NCI-H2227 (cell line): ENCODE data around the gene CROCC.
"Not testable (repeated sequence)": the region's sequence is repeated elsewhere in the genome, so short reads cannot be mapped to it uniquely, and the experiment has no call there.

Source experiments
- DNase-seq: peaks from one replicate; lab custom pipeline; 2025; ENCODE audit not compliant: unreplicated experiment; lab: John Stamatoyannopoulos, UW

CROCC gene

GRCh38 chr1:16921391-16922185, at the start of gene CROCC:
CROCC (plus strand) TSS chr1:16921931; CDS start chr1:16922019, 88 bp downstream.
- DNase-seq: peak; percentile 92

GRCh38 chr1:16872152-16873075, 49.3 kb upstream of the CROCC start:
- not testable (repeated sequence) for DNase-seq

- not testable (repeated sequence) for DNase-seq
Observed at GRCh38 chr1:16873076-16873879, 48.5 kb upstream of the CROCC start.

GRCh38 chr1:16874968-16875765, 46.6 kb upstream of the CROCC start:
- DNase-seq: not testable (repeated sequence)

- DNase-seq: not testable (repeated sequence)
Observed at GRCh38 chr1:16881742-16882141, 40.0 kb upstream of the CROCC start.

- no peak for DNase-seq
Observed at GRCh38 chr1:16882986-16883385, 38.7 kb upstream of the CROCC start.

GRCh38 chr1:16884487-16884886, 37.2 kb upstream of the CROCC start:
- not testable (repeated sequence) for DNase-seq

GRCh38 chr1:16886860-16887605, 34.7 kb upstream of the CROCC start:
- DNase-seq: no peak

GRCh38 chr1:16888860-16889816, 32.6 kb upstream of the CROCC start:
- peak; percentile 97 for DNase-seq

- not testable (repeated sequence) for DNase-seq
Observed at GRCh38 chr1:16890539-16891021, 31.2 kb upstream of the CROCC start.

- not testable (repeated sequence) for DNase-seq
Observed at GRCh38 chr1:16891057-16891456, 30.7 kb upstream of the CROCC start.

- not testable (repeated sequence) for DNase-seq
Observed at GRCh38 chr1:16892978-16893525, 28.7 kb upstream of the CROCC start.

GRCh38 chr1:16893796-16894195, 27.9 kb upstream of the CROCC start:
- DNase-seq: not testable (repeated sequence)

GRCh38 chr1:16894338-16894737, 27.4 kb upstream of the CROCC start:
- DNase-seq: not testable (repeated sequence)

GRCh38 chr1:16895233-16895597, 26.5 kb upstream of the CROCC start:
- DNase-seq: not testable (repeated sequence)

GRCh38 chr1:16895598-16896315, 26.0 kb upstream of the CROCC start, which contains the start of gene RNU1-2:
RNU1-2 (plus strand) TSS chr1:16895980.
- DNase-seq: peak; percentile 93
